ENCODE data around the gene STARD13. TPM values are rescaled to one million over a fixed set of nuclear protein-coding genes. Genes with fewer than 3 reads are reported as not detected.

The STARD13 gene
- total RNA-seq, 1 donor = 28.2 TPM

GRCh38 chr13:33323801-33324510, 38.4 kb upstream of the STARD13 start:
- TF ChIP-seq CTCF (IDR thresholded peaks at IDR 0.05; ENCODE audit: extremely low read depth, low read depth, low read length) = no peak
- Histone ChIP-seq H3K27ac (ENCODE audit: low read depth, low read length) (no peak overlapping the region), H3K4me1 (ENCODE audit: insufficient read depth, low read length) (no peaks in the 10 kb centered on the region), H3K4me2 (ENCODE audit: insufficient read depth, low read length) (no peak overlapping the region), H3K27me3 (ENCODE audit: insufficient read depth, low read length) (no peaks in the 10 kb centered on the region), H3K79me2 (ENCODE audit: insufficient read depth, low read length) (peaks cover 6% of the 10 kb centered on the region), H2AFZ (ENCODE audit: low read length) (no peak overlapping the region), H3K36me3 (ENCODE audit: insufficient read depth, low read length) (no peaks in the 10 kb centered on the region), H4K20me1 (ENCODE audit: insufficient read depth, low read length) (no peaks in the 10 kb centered on the region), H3K9me3 (ENCODE audit: low read depth, low read length) (no peaks in the 10 kb centered on the region), H3K4me3 (ENCODE audit: insufficient read depth, low read length) (no peak overlapping the region)
- DNase-seq (ENCODE audit: insufficient read length, low spot score, missing footprints) = no peak

GRCh38 chr13:33322965-33323668, 37.6 kb upstream of the STARD13 start:
- no peak for TF ChIP-seq CTCF (IDR thresholded peaks at IDR 0.05; ENCODE audit: extremely low read depth, low read depth, low read length)
- H2AFZ ChIP-seq (ENCODE audit: low read length) = no peak overlapping the region

GRCh38 chr13:33322543-33322809, 36.9 kb upstream of the STARD13 start:
- no peaks in the 10 kb centered on the region for H4K20me1 ChIP-seq (ENCODE audit: insufficient read depth, low read length)
- no peak for DNase-seq (ENCODE audit: insufficient read length, low spot score, missing footprints)
- no peaks in the 10 kb centered on the region for H3K4me1 ChIP-seq (ENCODE audit: insufficient read depth, low read length)
- no peaks in the 10 kb centered on the region for H3K9me3 ChIP-seq (ENCODE audit: low read depth, low read length)
- H2AFZ ChIP-seq (ENCODE audit: low read length) = no peak overlapping the region
- TF ChIP-seq CTCF (IDR thresholded peaks at IDR 0.05; ENCODE audit: extremely low read depth, low read depth, low read length) = no peak
- no peaks in the 10 kb centered on the region for H3K27me3 ChIP-seq (ENCODE audit: insufficient read depth, low read length)
- H3K79me2 ChIP-seq (ENCODE audit: insufficient read depth, low read length) = peaks cover 6% of the 10 kb centered on the region
- H3K27ac ChIP-seq (ENCODE audit: low read depth, low read length) = no peak overlapping the region
- H3K4me2 ChIP-seq (ENCODE audit: insufficient read depth, low read length) = no peak overlapping the region
- no peak overlapping the region for H3K4me3 ChIP-seq (ENCODE audit: insufficient read depth, low read length)
- H3K36me3 ChIP-seq (ENCODE audit: insufficient read depth, low read length) = no peaks in the 10 kb centered on the region

More at GRCh38 chr13:33322965-33323668, 37.6 kb upstream of the STARD13 start:
- DNase-seq (ENCODE audit: insufficient read length, low spot score, missing footprints) = no peak
- Histone ChIP-seq H4K20me1 (ENCODE audit: insufficient read depth, low read length) (no peaks in the 10 kb centered on the region), H3K27me3 (ENCODE audit: insufficient read depth, low read length) (no peaks in the 10 kb centered on the region), H3K79me2 (ENCODE audit: insufficient read depth, low read length) (peaks cover 6% of the 10 kb centered on the region), H3K27ac (ENCODE audit: low read depth, low read length) (peak overlapping the region; percentile 11), H3K4me2 (ENCODE audit: insufficient read depth, low read length) (no peak overlapping the region), H3K4me1 (ENCODE audit: insufficient read depth, low read length) (no peaks in the 10 kb centered on the region), H3K36me3 (ENCODE audit: insufficient read depth, low read length) (no peaks in the 10 kb centered on the region), H3K9me3 (ENCODE audit: low read depth, low read length) (no peaks in the 10 kb centered on the region), H3K4me3 (ENCODE audit: insufficient read depth, low read length) (no peak overlapping the region)

- Histone ChIP-seq H4K20me1 (ENCODE audit: insufficient read depth, low read length) (no peaks in the 10 kb centered on the region), H3K4me3 (ENCODE audit: insufficient read depth, low read length) (no peak overlapping the region), H3K27me3 (ENCODE audit: insufficient read depth, low read length) (no peaks in the 10 kb centered on the region), H3K4me2 (ENCODE audit: insufficient read depth, low read length) (peak overlapping the region; percentile 1), H2AFZ (ENCODE audit: low read length) (no peak overlapping the region), H3K9me3 (ENCODE audit: low read depth, low read length) (no peaks in the 10 kb centered on the region), H3K27ac (ENCODE audit: low read depth, low read length) (no peak overlapping the region), H3K4me1 (ENCODE audit: insufficient read depth, low read length) (no peaks in the 10 kb centered on the region), H3K36me3 (ENCODE audit: insufficient read depth, low read length) (no peaks in the 10 kb centered on the region), H3K79me2 (ENCODE audit: insufficient read depth, low read length) (peaks cover 10% of the 10 kb centered on the region)
- DNase-seq (ENCODE audit: insufficient read length, low spot score, missing footprints) = no peak
- no peak for TF ChIP-seq CTCF (IDR thresholded peaks at IDR 0.05; ENCODE audit: extremely low read depth, low read depth, low read length)
These were observed 36.4 kb upstream of the STARD13 start for GRCh38 chr13:33321686-33322542.
